GM12878 (cell line): ENCODE results near the gene IL17B. TPM values are rescaled to one million over a fixed set of nuclear protein-coding genes. Genes with fewer than 3 reads are reported as not detected.

Experiments
- ATAC-seq: fragments of 200-7000 bp; cut with Tn5 transposase; 3 replicates; pipeline ENCODE4 v1.9.1; 2020; ENCODE audit warnings: mild to moderate bottlenecking, moderate library complexity
- BruUV-seq: library from RNA; stranded (reverse); fragments of 400-500 nt; replicated peaks from 2 replicates; lab custom pipeline; 2021; lab: Mats Ljungman, UMichigan
- CTCF ChIA-PET: fragments of 300-600 bp; sonication (Branson Sonifier 250); formaldehyde crosslinking; extraction: SDS; loops from one replicate; lab custom pipeline; 2021; ENCODE audit warnings: inconsistent platforms; lab: Yijun Ruan, JAX
- POLR2A ChIA-PET: fragments of 350-600 bp; formaldehyde crosslinking; extraction: SDS; loops from one replicate; lab custom pipeline; 2021; ENCODE audit warnings: inconsistent platforms; lab: Charles Lee
- RAD21 ChIA-PET: fragments of 300-600 bp; sonication (Branson Sonifier 250); formaldehyde crosslinking; loops from one replicate; lab custom pipeline; 2023; ENCODE audit warnings: antibody characterized with exemption; ENCODE audit not compliant: unreplicated experiment; lab: Charles Lee
- SMC1A ChIA-PET: fragments of 300-600 bp; sonication (Branson Sonifier 250); formaldehyde crosslinking; loops from one replicate; lab custom pipeline; 2023; ENCODE audit not compliant: unreplicated experiment, uncharacterized antibody; lab: Charles Lee
- DNase-seq: peaks from one replicate; pipeline ENCODE4 v3.0.0-alpha.2; 2011; ENCODE audit warnings: low read depth, low spot score
- FAIRE-seq: peaks from 3 replicates; lab custom pipeline; 2011; peaks lifted over from hg19 to GRCh38; lab: Jason Lieb, UNC
- H2AFZ ChIP-seq: 2 replicates; pipeline ENCODE4 v1.6.0; 2011; ENCODE audit warnings: low read depth, low read length, control low read depth; ENCODE audit not compliant: control insufficient read depth
- H3K27ac ChIP-seq: 2 replicates; pipeline ENCODE4 v1.5.1; 2011; ENCODE audit warnings: control low read depth; ENCODE audit not compliant: control insufficient read depth, insufficient read depth
- H3K27me3 ChIP-seq, 2 experiments: replicated peaks in 1 of 2; 2 replicates each; pipeline versions ENCODE4 v1.6.0 to v1.6.1; 2011; ENCODE audit warnings: low read length in 1 of 2; ENCODE audit not compliant: control insufficient read depth in 2 of 2, insufficient read depth in 2 of 2
- H3K36me3 ChIP-seq, 2 experiments: 2 replicates each; pipeline ENCODE4 v1.5.1; 2011; ENCODE audit warnings: low read length in 1 of 2; ENCODE audit not compliant: control insufficient read depth in 2 of 2, insufficient read depth in 2 of 2
- H3K4me1 ChIP-seq: 2 replicates; pipeline ENCODE4 v1.6.1; 2011; ENCODE audit warnings: mild to moderate bottlenecking, low read length, moderate library complexity, mixed read lengths; ENCODE audit not compliant: control insufficient read depth, insufficient read depth
- H3K4me2 ChIP-seq: 2 replicates; pipeline ENCODE4 v1.6.0; 2011; ENCODE audit warnings: control low read depth; ENCODE audit not compliant: control insufficient read depth, insufficient read depth
- H3K4me3 ChIP-seq: fragments of 200-600 bp; sonication (generic); 2 replicates; pipeline ENCODE4 v1.5.1; 2016
- H3K79me2 ChIP-seq: 2 replicates; pipeline ENCODE4 v1.6.0; 2011; ENCODE audit warnings: low read length; ENCODE audit not compliant: control insufficient read depth, insufficient read depth
- H3K9ac ChIP-seq: 2 replicates; pipeline ENCODE4 v1.8.0; 2011; ENCODE audit warnings: low read length, control low read depth, mixed read lengths; ENCODE audit not compliant: control insufficient read depth, insufficient read depth
- H3K9me3 ChIP-seq: replicated peaks from 3 replicates; pipeline ENCODE4 v1.5.1; 2011; ENCODE audit warnings: mild to moderate bottlenecking, low read length; ENCODE audit not compliant: control insufficient read depth, insufficient read depth
- H4K20me1 ChIP-seq: 2 replicates; pipeline ENCODE4 v1.6.0; 2011; ENCODE audit not compliant: control insufficient read depth, insufficient read depth
- ATF7 ChIP-seq: fragments of 450-650 bp; IDR thresholded peaks from 2 replicates; pipeline ENCODE4 v1.6.1; 2016; ENCODE audit warnings: low read depth, mild to moderate bottlenecking
- FOXK2 ChIP-seq: fragments of 450-650 bp; IDR thresholded peaks from 2 replicates; pipeline ENCODE4 v1.6.1; 2017; ENCODE audit warnings: mild to moderate bottlenecking, moderate library complexity
- KAT2A ChIP-seq: conservative IDR thresholded peaks from 2 replicates; pipeline ENCODE4 v1.6.1; 2011; ENCODE audit warnings: low read depth, low read length; ENCODE audit not compliant: control insufficient read depth
- MEF2A ChIP-seq: IDR thresholded peaks from 2 replicates; pipeline ENCODE4 v1.6.1; 2011; ENCODE audit warnings: low read depth, mild to moderate bottlenecking, low read length, moderate library complexity; ENCODE audit not compliant: insufficient read depth
- MXI1 ChIP-seq: fragments of 150-350 bp; IDR thresholded peaks from 2 replicates; pipeline ENCODE4 v1.6.1; 2011; ENCODE audit warnings: low read depth, mild to moderate bottlenecking, inconsistent platforms, low read length, improper control_type of control experiment
- POLR2AphosphoS2 ChIP-seq: IDR thresholded peaks from 2 replicates; pipeline ENCODE4 v1.6.1; 2011; ENCODE audit warnings: low read depth, mild to moderate bottlenecking, low read length, improper control_type of control experiment, moderate library complexity
- RB1 ChIP-seq: fragments of 450-650 bp; formaldehyde crosslinking; IDR thresholded peaks from 2 replicates; pipeline ENCODE4 v1.6.1; 2017; ENCODE audit warnings: mild to moderate bottlenecking, borderline replicate concordance
- TCF12 ChIP-seq: IDR thresholded peaks from 2 replicates; pipeline ENCODE4 v1.6.1; 2011; ENCODE audit warnings: low read depth, mild to moderate bottlenecking, low read length
- ZNF207 ChIP-seq: fragments of 450-650 bp; IDR thresholded peaks from 2 replicates; pipeline ENCODE4 v1.6.1; 2014; ENCODE audit warnings: antibody characterized with exemption, mild to moderate bottlenecking, borderline replicate concordance
- WGBS: methylation state at CpG from one replicate; pipeline ENCODE4 v1.1.6; 2016; ENCODE audit warnings: low lambda C conversion rate; ENCODE audit not compliant: insufficient replicate concordance, insufficient coverage; ENCODE audit errors: missing lambda C conversion rate; 5-methylcytosine and 5-hydroxymethylcytosine counted together
- in situ Hi-C: fragments of 300-500 bp; cut with MboI; formaldehyde crosslinking; loops from 9 replicates; pipeline ENCODE4 v1.14.3; 2018; ENCODE audit warnings: mixed read lengths
- intact Hi-C: fragments of 100-400 bp; cut with micrococcal nuclease; formaldehyde crosslinking; loops from one replicate; pipeline ENCODE4 v1.14.2; 2022; ENCODE audit not compliant: unreplicated experiment
- polyA plus RNA-seq, 11 experiments: library from polyadenylated mRNA; depleted of rRNA in 4 of 11; unstranded in 6 of 11; stranded (reverse) in 5 of 11; fragments of >200 nt; fragmentation: Nextera tagmentation in 4 of 11; fragmentation: Illumina TruSeq in 1 of 11; extraction: Ambion mirVana in 4 of 11; extraction: Trizol in 1 of 11; gene quantifications; 1 replicate in 1 of 11; 2 replicates in 10 of 11; pipeline versions ENCODE4 v1.2.1 to v1.2.3, GENCODE V29; 2011 to 2016; ENCODE audit warnings: inconsistent platforms in 2 of 11, missing spikeins in 2 of 11, low read depth in 1 of 11
- total RNA-seq, 4 experiments: library from RNA; depleted of rRNA in 3 of 4; stranded (reverse); fragments of >200 nt in 3 of 4; fragmentation: Illumina TruSeq in 1 of 4; extraction: Trizol in 1 of 4; gene quantifications; 2 replicates each; pipeline versions ENCODE4 v1.2.1 to v1.2.3, GENCODE V29; 2013 to 2021

IL17B gene
- total and polyA plus RNA-seq, 10 of the 15 experiments (the other 5 are each of a cell fraction or from before 2014, with no cell fraction given), result not detected

- BruUV-seq, result no TSS peak
- WGBS, result 0% methylated on average over 1 of the region's 1 CpG
- Histone ChIP-seq H3K27ac (no peak overlapping the region), H3K4me1 (no peaks in the 10 kb centered on the region), H3K9ac (no peak overlapping the region)
- ATAC-seq, result no peak
- intact Hi-C loops, result no loop called here
- ChIA-PET CTCF (interaction anchor here (0.8 to 0.9 kb wide), 2 partner anchors 21 to 29 kb away, joined by 3 read pairs; no protein-coding TSS in a partner anchor), SMC1A (no interaction called here)
- TF ChIP-seq MXI1 (no peak), TCF12 (no peak), ZNF207 (no peak), POLR2AphosphoS2 (no peak), ATF7 (no peak), RB1 (no peak), MEF2A (no peak), KAT2A (no peak), FOXK2 (no peak)
- TF ChIP-seq, all 136 proteins: peak for 0
- no peaks in the 10 kb centered on the region; a peak in 1 of 4 replicates for H3K27me3 ChIP-seq
- H3K79me2 ChIP-seq, result no peaks in the 10 kb centered on the region
- H3K9me3 ChIP-seq, result no peaks in the 10 kb centered on the region
- ChIA-PET POLR2A (interaction anchor here (0.6 kb wide), 1 partner anchor 211 kb away, joined by 3 read pairs; no protein-coding TSS in a partner anchor), RAD21 (no interaction called here)
- H2AFZ ChIP-seq, result no peak overlapping the region
- in situ Hi-C loops, result no loop called here
- DNase-seq (no peak), FAIRE-seq (no peak)
- no peaks in the 10 kb centered on the region for H3K36me3 ChIP-seq
- no peaks in the 10 kb centered on the region for H4K20me1 ChIP-seq
- H3K4me2 ChIP-seq, result no peak overlapping the region
- H3K4me3 ChIP-seq, result no peak overlapping the region
Measured at GRCh38 chr5:149338364-149338763, 40.7 kb downstream of the IL17B start.
